GM12801 (cell line): ENCODE measurements around the gene TANC1.

Source experiments
- TF ChIP-seq, protein P1 (sequence below): IDR thresholded peaks from one replicate; pipeline ENCODE4 v1.5.1; 2011; ENCODE audit warnings: control low read depth; ENCODE audit not compliant: insufficient read length; ENCODE audit errors: extremely low read depth

TANC1 gene

DNA sequence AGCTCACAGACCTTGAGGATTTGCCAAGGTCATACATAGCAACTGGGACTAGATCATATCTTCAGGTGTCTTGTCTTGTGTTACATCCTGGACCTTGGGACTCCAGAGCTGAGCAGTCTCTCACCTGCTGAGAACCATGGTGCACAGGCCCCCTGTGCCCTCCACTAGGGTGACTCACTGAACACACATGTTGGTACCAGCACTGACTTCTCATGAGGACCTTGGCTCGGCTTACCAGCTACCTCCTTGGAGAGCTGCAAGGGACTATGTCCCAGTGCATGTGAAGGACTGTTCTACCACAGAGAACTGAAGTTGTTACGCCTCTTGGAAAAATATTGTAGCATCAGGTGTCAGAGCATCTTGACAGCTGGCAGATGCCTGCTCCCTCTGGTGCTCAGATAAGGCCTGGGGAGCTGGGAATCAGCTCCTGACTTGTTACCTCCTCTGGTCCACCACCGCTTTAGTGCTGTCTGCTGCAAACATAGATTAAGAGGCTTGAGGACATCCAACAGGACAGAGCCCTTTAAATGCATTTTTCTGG is 246.0 kb downstream of the TANC1 start:
- TF ChIP-seq, protein P1, sequence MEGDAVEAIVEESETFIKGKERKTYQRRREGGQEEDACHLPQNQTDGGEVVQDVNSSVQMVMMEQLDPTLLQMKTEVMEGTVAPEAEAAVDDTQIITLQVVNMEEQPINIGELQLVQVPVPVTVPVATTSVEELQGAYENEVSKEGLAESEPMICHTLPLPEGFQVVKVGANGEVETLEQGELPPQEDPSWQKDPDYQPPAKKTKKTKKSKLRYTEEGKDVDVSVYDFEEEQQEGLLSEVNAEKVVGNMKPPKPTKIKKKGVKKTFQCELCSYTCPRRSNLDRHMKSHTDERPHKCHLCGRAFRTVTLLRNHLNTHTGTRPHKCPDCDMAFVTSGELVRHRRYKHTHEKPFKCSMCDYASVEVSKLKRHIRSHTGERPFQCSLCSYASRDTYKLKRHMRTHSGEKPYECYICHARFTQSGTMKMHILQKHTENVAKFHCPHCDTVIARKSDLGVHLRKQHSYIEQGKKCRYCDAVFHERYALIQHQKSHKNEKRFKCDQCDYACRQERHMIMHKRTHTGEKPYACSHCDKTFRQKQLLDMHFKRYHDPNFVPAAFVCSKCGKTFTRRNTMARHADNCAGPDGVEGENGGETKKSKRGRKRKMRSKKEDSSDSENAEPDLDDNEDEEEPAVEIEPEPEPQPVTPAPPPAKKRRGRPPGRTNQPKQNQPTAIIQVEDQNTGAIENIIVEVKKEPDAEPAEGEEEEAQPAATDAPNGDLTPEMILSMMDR = no peak

DNA sequence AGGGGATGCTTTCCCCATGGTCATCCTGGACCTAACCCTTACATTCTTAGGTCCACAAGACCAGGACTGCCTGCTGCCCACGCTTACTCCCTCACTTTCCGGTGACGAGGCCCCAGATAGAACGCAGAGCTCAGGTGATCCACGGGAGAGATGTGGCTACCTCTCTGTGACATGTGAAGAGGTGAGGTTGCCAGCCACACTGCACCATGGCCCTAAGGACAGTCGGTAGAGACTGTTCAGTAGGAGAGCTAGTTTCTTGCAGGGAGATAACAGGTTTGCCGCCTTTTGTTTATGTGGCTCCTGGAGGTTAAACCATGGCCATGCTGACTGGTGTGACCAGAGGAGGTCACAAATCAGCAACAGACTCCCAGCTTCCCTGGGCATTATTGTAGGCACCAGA is 246.7 kb downstream of the TANC1 start:
- TF ChIP-seq, protein P1 = no peak

DNA sequence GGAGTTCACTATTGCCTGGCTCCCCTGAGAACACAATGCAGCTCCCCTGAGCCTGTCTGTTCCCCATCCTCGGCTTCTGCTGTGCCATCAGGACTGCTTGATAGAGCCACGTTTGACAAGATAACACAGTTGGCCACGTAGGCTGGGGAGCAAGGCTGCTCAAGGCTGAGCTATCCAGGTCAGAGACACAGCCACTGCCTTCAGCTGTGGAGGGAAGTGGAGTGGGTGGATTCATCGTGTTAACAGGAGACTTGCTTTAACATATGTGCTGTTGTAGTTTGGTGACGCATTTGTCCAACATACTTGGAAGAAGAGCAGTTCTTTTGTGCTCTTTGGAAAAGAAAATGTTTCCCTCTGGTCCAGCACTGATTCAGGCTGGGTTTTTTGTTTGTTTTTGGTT is 249.2 kb downstream of the TANC1 start:
- TF ChIP-seq, protein P1 = no peak

DNA sequence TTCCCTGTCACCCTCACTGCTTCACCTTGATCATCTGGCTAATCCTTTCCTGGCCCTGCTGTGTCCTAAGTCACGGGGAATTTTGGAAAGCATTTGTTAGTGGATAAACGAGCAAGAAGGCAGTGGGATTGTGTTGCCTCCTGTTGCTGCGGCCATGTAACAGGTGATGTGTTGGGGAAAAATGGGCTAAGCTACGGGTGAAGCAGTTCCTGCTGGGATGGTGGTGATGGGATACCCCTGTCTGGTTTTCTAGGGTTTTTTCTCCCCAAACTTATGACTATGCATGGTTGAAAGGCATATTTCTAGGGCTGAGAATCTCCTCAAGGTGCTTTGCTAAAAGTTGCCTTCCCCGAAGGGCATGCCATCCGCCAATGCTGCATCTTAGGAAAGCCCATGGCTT is 249.9 kb downstream of the TANC1 start:
- TF ChIP-seq, protein P1 = no peak

DNA sequence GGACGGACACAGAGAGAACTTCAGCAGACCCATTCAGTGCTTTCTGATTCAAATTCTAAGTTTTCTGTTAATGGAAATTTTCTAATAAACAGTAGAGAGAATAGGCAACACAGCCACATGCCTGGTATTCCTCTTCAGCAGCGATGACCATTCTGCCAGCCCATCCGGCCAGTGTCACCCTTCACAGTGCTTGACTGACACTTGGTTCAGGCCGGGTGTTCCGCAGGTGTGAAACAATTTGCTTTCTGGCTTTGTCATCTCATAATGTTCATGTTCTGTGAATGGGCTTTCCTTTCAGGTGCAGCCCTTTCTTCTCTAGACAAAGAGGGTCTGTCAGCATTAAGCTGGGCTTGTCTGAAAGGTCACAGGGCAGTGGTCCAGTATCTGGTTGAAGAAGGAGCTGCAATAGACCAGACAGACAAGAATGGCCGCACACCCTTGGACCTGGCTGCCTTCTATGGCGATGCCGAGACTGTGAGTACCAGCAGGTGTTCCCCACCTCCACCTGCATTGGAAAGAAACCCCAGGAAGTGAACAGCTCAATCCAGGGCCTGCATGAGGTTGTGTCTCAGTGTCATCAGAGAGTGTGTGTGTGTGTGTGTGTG is 251.1 kb downstream of the TANC1 start:
- TF ChIP-seq, protein P1 = no peak

DNA sequence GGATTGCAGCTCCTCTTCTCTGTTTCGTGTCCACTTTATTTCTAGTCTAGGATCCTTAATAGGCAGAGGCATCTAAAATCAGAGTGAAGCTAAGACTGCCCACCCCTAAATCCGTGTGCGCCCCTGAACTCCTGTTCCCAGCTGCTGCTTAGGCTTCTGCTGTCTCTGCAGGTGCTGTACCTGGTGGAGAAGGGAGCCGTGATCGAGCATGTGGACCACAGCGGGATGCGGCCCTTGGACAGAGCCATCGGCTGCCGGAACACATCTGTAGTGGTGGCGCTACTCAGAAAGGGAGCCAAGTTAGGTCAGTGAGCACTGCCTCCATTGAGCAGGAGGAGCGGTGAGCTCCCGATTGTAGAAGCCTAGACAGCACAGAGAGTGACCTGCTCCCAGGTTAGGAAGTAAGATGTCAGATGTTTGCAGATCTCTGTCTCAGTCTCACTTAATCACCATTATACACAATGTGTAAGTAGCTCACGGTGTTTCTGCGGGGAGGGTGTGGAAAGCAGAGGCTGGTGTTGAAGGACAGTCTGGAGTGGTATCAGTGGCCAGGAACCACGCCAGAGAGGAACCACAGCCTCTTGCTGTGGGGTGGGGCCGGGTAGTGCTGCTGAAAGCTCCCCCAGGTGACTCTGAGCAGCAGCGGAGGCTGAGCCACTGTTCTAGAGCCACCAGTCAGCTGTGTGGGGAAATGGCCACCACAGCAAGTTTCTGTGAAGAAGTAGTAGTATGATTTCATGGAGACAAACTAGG is 255.8 kb downstream of the TANC1 start:
- TF ChIP-seq, protein P1 = no peak

DNA sequence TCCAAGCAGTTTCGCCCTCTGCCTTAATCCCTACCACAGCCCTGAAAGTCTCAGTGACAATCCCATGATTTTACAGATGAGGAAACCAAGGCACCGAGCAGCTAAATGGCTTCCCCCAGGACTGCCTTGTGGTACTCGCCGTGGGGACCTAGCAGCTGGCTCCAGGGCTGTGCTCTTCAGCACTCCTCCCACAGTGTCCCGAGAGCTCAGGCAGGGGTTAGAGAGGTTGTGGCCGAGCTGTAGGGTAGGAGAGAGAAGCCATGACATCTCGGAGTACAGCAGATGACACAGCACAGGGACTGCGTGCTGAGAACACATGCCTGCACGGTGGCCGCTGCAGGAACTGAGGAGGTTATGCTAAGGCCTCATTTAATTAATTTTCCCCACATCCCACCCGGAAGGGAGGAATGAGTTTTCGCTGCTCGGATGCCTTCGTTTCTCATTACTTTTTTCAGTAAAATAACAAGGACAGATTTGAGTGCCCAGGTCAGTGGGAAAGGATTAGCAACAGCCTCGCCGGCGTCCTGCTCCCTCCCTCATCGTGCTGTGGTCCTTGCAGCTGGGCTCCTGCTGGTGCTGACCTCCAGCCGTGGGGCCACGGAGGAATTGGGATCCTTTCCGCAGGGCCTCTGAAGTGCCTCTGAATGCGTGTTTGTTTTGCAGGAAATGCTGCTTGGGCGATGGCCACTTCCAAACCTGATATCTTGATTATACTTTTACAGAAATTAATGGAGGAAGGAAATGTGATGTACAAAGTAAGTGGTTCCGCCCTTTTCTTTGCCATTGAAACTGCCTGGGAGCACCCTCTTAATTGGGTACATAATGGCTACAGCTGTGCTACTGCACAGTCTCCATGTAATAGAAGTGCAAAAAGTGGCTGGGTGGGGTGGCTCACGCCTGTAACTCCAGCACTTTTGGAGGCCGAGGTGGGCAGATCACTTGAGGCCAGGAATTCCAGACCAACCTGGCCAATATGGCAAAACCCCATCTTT is 256.9 kb downstream of the TANC1 start:
- TF ChIP-seq, protein P1 = no peak
